Embryonic facial prominence (tissue), 1 donor: ENCODE results near the gene CDHR3.

Experiments
- DNase-seq: peaks from one replicate; pipeline ENCODE4 v3.0.0-alpha.2; 2016; ENCODE audit errors: extremely low spot score

Gene CDHR3

DNA sequence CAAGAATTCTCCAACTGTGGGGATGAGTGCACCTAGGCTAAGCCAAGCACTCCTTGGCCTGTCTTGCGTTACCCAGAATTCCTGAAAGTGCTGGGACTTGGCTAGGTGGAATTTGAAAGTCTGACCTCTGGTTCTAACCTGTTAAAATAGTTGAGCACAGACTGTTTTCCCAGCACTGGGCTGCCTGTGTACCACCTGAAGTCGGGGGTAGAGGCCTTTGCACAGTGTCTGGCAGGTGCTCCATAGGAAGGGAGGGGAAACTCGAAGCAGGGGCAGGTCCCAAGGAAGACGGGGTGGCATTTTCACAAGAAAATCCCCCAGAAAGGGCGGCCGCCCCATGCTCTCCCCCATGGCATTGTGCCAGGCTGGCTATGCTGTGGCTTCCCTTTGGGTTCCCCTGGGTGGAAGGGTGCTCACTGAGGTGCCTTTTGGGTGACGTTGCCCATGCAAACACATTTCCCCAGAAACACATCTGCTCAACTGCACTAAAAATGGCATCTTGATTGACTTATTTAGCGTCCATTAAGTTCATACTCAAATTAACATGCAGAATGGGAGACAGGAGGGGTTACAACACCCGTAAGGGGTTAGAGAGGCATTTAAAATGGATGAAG lies 86.2 kb downstream of the CDHR3 start:
- DNase-seq = no peak

GRCh38 chr7:106050002-106050745 lies 87.1 kb downstream of the CDHR3 start:
- no peak for DNase-seq

DNA sequence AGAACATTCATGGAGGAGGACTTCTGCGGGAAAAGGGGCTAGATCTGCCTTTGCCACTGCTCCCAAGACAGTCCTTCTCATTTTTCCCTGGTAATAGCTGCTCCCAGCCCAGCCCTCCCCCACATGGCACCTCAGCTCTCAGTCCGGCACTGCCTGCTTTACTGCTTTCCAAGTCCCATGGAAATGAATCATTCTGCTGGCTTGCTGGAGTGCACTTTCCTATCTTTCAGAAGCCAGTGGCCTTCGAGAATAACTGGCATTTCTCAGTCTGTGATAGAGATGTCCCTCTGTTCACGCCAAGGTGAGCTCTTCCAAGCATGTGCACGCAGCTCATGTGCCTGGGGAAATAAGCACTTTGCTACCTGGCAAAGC lies 87.7 kb downstream of the CDHR3 start:
- DNase-seq = no peak

- DNase-seq = no peak
Measured at GRCh38 chr7:106052681-106053080, 89.6 kb downstream of the CDHR3 start.

DNA sequence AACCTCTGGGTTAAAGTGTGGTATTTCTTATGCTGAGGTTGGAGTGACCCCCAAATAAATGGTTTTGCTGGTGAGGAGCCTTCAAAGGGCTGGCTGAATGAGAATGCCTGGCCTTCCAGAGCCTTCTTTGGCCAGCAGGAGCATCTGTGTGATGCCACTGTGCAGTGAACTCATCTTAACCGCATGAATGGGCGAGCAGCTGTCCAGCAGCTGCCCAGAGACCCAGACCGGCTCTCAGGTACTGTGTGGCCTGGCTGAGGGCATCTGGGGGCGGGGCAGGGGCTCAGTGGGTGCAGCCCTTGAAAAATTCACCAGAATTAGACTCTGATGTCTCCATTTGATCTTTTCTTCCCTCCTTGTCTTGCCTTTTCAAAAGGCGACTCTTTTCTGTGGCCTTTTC lies 90.0 kb downstream of the CDHR3 start:
- DNase-seq = no peak

GRCh38 chr7:106054156-106054910 lies 91.3 kb downstream of the CDHR3 start:
- no peak for DNase-seq

DNA sequence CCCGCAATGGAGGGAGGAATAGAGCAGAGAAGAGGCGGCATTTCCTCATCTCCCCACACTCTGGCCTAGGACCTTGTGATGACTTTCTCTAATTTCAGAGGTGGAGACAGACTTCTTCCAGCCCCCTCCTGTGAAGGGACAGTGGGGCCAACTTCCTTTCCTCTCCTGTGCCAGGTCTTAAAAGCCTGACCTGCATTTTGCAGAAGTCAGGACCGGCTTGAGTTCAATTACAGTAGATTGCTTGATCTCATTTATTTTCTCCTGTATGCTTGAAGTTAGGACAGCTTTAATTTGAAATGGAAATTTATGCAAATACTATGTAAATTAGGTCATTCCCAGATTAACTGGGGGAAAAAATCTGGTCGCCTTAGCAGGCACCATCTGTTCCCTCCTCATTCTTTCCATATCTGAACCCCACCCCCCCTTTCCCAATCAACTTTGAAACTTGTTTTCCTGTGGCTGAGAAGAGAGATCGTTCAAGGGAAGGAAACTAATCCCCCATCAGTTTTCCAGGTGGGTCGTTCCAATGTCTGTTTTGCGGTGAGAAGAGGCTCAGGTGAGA lies 92.0 kb downstream of the CDHR3 start:
- DNase-seq = no peak

- DNase-seq = no peak
Measured at GRCh38 chr7:106056513-106057203, 93.6 kb downstream of the CDHR3 start.

DNA sequence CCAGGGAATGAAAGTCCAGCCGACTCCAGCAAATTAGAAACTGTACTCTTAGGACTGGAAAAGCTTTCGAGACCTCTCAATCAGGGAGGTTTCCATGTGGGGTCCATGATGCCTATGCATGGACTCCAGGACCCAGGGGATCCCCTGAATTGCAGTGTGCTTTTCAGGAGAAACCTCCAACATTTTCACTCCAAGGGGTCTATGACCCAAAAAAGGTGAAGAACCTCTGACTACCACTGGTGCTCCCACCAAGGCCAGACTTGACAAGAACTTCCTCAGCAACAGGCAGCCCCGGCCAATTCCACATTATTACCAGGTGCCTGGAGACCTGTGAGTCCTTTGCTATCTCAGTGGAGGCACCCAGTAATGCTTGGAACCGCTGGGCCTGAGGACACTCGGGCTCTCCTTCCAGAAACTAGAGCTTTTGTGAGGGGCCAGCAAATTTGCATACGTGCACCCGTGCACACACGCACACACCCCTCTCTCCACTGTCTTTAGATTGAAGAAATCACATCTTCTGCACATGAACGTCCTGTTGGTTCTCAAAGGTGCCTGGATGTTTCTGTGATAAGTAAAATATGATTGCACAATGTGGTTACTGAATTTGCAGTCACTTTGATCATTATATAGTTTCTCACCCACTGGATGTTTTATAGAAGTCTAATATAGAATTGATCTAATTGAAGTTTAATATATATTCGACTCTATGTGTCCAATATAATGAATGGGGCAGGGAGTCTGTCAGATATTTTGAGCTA lies 94.3 kb downstream of the CDHR3 start:
- no peak for DNase-seq

DNA sequence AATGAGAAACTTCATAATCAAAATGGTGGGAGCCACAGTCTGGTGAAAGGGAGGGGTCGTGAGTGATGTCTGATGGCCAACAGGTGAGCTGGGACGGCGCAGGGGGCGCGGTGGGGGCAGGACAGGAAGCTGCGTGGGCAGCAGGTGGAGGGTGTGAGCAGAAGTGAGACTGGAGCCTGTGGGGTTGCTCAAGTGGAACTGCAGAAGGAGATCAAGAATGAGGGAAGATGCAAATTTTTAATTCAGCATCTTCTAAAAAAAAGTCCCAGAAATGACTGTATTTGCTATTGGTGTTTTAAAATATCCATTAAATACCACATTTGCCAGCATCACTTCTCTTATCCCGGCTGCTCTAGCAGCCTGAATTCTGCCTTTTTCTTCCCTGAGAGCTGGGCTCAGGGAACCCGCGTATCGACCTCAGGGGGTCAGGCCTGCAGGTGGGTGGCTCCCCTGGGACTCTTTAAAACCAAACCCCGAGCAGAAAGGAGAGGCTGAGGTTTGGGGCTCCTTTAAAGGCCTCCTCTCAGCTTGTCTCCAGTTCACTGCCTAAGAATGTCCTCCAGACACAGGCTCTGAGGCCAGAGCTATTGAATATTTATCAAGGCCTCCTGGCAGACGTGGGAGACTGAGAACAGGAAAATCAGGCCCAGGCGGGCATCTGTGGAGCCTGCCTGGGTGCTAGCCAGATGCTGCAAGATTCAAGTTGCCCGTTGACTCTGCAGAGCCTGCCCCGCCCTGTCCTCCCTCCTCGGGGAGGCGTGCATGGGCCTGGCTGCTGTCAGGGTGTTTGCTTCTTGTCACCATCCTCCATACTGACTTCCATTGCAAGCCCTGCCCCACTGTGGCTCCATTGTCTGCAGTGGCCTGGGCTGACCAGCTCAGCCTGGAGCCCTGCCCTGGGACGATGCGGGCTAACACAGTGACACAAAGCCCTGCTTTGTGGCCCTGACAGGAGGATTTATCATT lies 95.2 kb downstream of the CDHR3 start:
- DNase-seq = no peak

DNA sequence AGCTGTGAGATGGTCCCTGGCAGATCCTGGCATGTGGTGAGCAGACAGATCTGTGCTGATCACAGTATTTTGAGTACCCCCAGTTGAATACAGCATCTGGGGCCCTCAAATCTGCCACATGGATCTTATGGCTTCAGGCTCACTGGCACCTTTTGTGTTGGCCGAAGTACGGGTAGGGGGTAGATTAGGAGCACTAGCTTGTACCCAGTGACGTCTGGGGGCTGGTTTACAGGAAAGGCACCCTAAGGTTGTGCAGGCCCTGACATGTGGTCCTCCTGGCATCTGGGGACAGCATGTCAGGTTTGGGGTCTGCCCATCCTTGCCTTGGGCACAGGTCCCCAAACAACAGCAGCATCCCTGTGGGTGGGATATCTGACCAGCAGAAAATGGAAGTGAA lies 95.9 kb downstream of the CDHR3 start:
- no peak for DNase-seq

GRCh38 chr7:106059556-106059955 lies 96.5 kb downstream of the CDHR3 start:
- no peak for DNase-seq

GRCh38 chr7:106060394-106060920 lies 97.4 kb downstream of the CDHR3 start:
- DNase-seq = no peak

GRCh38 chr7:106061301-106061979 lies 98.4 kb downstream of the CDHR3 start:
- DNase-seq = no peak

DNA sequence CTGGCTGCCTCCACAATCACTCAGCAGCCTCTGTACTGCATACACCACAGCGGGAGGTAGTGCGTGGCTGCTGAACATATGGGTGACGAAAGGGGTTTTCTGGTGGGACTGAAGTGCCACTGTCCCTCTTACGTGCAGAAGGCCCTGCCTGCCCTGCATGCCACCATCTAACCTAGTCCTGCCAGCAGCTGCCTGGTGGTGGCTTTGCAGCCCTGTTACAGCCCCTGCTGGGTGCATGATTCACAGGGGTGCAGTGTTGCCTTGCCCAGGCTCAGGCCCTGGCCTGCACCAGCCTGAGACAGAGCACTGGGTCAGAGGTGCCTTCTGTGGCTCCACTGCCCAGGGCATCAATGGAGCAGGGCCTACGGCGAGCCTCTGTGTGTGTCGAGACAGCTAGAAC lies 98.9 kb downstream of the CDHR3 start:
- no peak for DNase-seq

DNA sequence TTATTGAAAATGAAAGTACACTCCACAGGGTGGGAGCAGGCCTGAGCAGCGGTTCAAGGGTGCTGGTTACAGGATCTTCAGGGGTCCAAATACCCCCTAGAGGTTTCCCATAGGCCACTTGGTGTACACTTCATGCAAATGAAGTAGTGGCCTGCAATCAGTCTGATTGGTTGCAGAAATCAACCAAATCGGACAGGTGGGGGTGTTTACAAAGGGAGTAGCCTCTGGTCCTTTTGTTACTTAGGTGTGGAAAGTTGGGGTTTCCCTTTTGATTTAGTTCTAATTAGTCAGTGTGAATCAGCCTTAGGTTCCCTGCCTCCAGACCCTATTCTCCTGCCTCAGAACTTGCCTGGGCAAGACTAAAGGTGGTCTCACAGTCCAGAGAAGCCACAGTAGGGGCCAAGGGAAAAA lies 99.5 kb downstream of the CDHR3 start:
- no peak for DNase-seq

DNA sequence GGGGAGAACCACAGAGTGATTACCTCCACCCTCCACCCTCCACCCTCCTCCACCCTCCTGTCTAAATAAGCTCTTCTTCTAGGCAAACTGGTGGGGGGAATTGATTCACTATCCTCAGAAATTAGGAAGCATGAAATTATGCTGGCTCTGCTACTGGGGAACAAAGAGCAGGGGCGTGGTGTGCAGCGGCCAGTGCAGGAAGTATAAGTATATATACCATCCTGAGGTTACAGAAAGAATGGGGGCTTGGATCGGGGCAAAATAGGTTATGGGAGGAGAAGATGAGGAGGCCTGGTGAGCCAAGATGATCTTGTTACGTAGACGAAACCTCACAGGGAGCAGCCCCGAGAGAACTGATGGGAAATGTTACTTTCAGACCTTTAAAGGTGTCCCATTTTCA lies 100.0 kb downstream of the CDHR3 start:
- DNase-seq = no peak

- DNase-seq = no peak
Measured at GRCh38 chr7:106063692-106064091, 100.6 kb downstream of the CDHR3 start.

GRCh38 chr7:106064316-106064715 lies 101.3 kb downstream of the CDHR3 start:
- DNase-seq = no peak
